NCI-H1694 (cell line): ENCODE measurements around the gene NSMF.
"Not testable (repeated sequence)": the region's sequence is repeated elsewhere in the genome, so short reads cannot be mapped to it uniquely, and the experiment has no call there.

Experiments used
- DNase-seq: peaks from one replicate; lab custom pipeline; 2025; lab: John Stamatoyannopoulos, UW

NSMF gene

GRCh38 chr9:137477778-137478612, 18.9 kb upstream of the NSMF start:
- DNase-seq, result no peak

- no peak for DNase-seq
Observed at GRCh38 chr9:137476856-137477255, 17.7 kb upstream of the NSMF start.

GRCh38 chr9:137475666-137476065, 16.5 kb upstream of the NSMF start:
- DNase-seq, result no peak

- no peak for DNase-seq
Observed at GRCh38 chr9:137474271-137474670, 15.1 kb upstream of the NSMF start.

- DNase-seq, result no peak
Observed at GRCh38 chr9:137470785-137471184, 11.7 kb upstream of the NSMF start.

GRCh38 chr9:137467896-137468295, 8.8 kb upstream of the NSMF start:
- DNase-seq, result no peak

GRCh38 chr9:137467161-137467581, 8.0 kb upstream of the NSMF start:
- no peak for DNase-seq

GRCh38 chr9:137466389-137467085, 7.4 kb upstream of the NSMF start:
- DNase-seq, result not testable (repeated sequence)

GRCh38 chr9:137465720-137466388, 6.7 kb upstream of the NSMF start:
- DNase-seq, result no peak

- DNase-seq, result no peak
Observed at GRCh38 chr9:137465000-137465719, 6.0 kb upstream of the NSMF start.

GRCh38 chr9:137464291-137464999, 5.3 kb upstream of the NSMF start:
- no peak for DNase-seq

- no peak for DNase-seq
Observed at GRCh38 chr9:137463931-137464290, 4.8 kb upstream of the NSMF start.

GRCh38 chr9:137462986-137463930, 4.1 kb upstream of the NSMF start:
- DNase-seq, result peak; percentile 71

GRCh38 chr9:137462396-137462985, 3.4 kb upstream of the NSMF start:
- DNase-seq, result no peak

- no peak for DNase-seq
Observed at GRCh38 chr9:137461663-137462395, 2.7 kb upstream of the NSMF start.

GRCh38 chr9:137461316-137461662, 2.2 kb upstream of the NSMF start:
- DNase-seq, result no peak

GRCh38 chr9:137460363-137461315, 1.5 kb upstream of the NSMF start:
- no peak for DNase-seq
